Measurements from ENCODE around the gene ZFYVE1. TPM values are rescaled to one million over a fixed set of nuclear protein-coding genes. Genes with fewer than 3 reads are reported as not detected.
A peak's percentile ranks its signal among the peaks of the same experiment; 100 is the strongest.

The ZFYVE1 gene
- total RNA-seq, 1 experiment from 2014 or later: 9.0 TPM

DNA sequence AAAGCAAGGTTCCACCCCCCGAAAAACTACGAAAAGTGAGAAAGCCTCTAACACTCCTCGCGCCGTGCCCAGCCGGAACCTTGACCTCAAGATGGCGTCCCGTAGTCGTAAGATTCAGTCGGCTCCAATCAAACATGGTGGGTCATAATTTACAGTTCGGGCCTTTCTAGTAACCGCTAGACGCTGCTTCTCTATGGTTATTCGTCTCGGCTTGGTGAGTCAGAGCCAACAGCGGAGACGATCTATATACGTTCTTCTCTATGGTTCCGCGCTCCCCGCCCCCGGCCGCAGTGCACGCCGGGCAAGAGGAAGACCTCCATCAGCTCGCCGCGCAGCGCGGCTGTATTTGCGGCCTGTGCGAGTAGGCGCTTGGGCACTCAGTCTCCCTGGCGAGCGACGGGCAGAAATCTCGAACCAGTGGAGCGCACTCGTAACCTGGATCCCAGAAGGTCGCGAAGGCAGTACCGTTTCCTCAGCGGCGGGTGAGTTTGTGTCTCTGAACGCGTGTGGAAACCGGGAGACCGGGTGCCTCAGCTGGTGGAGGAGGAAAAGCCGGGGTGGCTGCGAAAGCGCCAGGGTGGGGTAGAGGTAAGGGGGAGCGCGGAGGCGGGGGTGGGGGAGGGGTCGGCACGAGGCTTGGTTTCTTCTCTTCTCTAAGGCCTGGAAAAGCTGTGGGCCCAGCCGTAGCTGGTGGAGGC lies 31.5 kb upstream of the ZFYVE1 start, which contains the start of gene RBM25:
RBM25 (plus strand) TSS at position 311 of the 698 bp plus-strand sequence. CDS start 13,108 bp downstream, outside the sequence.
- H3K9me2 ChIP-seq (ENCODE audit: insufficient read depth): no peaks in the 10 kb centered on the region
- peaks cover 21% of the 10 kb centered on the region for H3K4me1 ChIP-seq (replicated peaks; ENCODE audit: insufficient read depth)
- peak within 1 kb of the TSS; percentile 90 for H2AFZ ChIP-seq
- ChIA-PET POLR2A (ENCODE audit: unreplicated experiment) (interaction anchor here (0.5 to 1.4 kb wide), 8 partner anchors 31 to 399 kb away, joined by 3 to 10 read pairs (median 4); partner anchors contain the start of gene ZFYVE1), CTCF (interaction anchor here (0.6 kb wide), 2 partner anchors 400 to 745 kb away, joined by 3 to 4 read pairs; partner anchors contain the start of gene NUMB)
- no peaks in the 10 kb centered on the region for H3K27me3 ChIP-seq (ENCODE audit: insufficient read depth, low read depth)
- peaks cover 4% of the 10 kb centered on the region for H3F3A ChIP-seq (ENCODE audit: insufficient read depth, low read depth)
- peak within 1 kb of the TSS; percentile 99 for H3K4me3 ChIP-seq
- H3K4me2 ChIP-seq: peak within 1 kb of the TSS; percentile 89
- H3K27ac ChIP-seq: peak within 1 kb of the TSS; percentile 91
- DNase-seq: peak; percentile 96
- peaks cover 47% of the 10 kb centered on the region for H3K79me2 ChIP-seq (ENCODE audit: low read depth)
- no TSS peak for BruUV-seq (replicated peaks)
- H3K9me3 ChIP-seq (ENCODE audit: insufficient read depth, low read depth): no peaks in the 10 kb centered on the region
- H4K20me1 ChIP-seq (ENCODE audit: insufficient read depth): peaks cover 45% of the 10 kb centered on the region
- peaks cover 17% of the 10 kb centered on the region for H3K36me3 ChIP-seq (ENCODE audit: low read depth)
- intact Hi-C loops (cut with micrococcal nuclease; ENCODE audit: unreplicated experiment): loop anchor here (1.0 to 2.0 kb wide), 3 partner anchors 32 to 131 kb away; partner anchors contain the start of gene ZFYVE1
- TF ChIP-seq CTCF (conservative IDR thresholded peaks at IDR 0.05): no peak
- no peak for TF ChIP-seq EZH2 (IDR thresholded peaks at IDR 0.05; ENCODE audit: low read depth)

- Histone ChIP-seq H3K9me2 (ENCODE audit: insufficient read depth) (no peaks in the 10 kb centered on the region), H3K4me3 (peak overlapping the region; percentile 99), H3K27me3 (ENCODE audit: insufficient read depth, low read depth) (no peaks in the 10 kb centered on the region), H2AFZ (peak overlapping the region; percentile 89), H3K79me2 (ENCODE audit: low read depth) (peaks cover 42% of the 10 kb centered on the region), H3K36me3 (ENCODE audit: low read depth) (peaks cover 16% of the 10 kb centered on the region), H3K9me3 (ENCODE audit: insufficient read depth, low read depth) (no peaks in the 10 kb centered on the region), H3F3A (ENCODE audit: insufficient read depth, low read depth) (peaks cover 4% of the 10 kb centered on the region), H3K4me2 (peak overlapping the region; percentile 88), H3K27ac (peak overlapping the region; percentile 91), H4K20me1 (ENCODE audit: insufficient read depth) (peaks cover 40% of the 10 kb centered on the region), H3K4me1 (replicated peaks; ENCODE audit: insufficient read depth) (peaks cover 21% of the 10 kb centered on the region)
- CTCF ChIA-PET: no interaction called here
- POLR2A ChIA-PET (ENCODE audit: unreplicated experiment): interaction anchor here (0.6 to 1.1 kb wide), 4 partner anchors 31 to 399 kb away, joined by 3 to 6 read pairs (median 4); partner anchors contain the start of gene ZFYVE1
- no peak for DNase-seq
- intact Hi-C loops (cut with micrococcal nuclease; ENCODE audit: unreplicated experiment): loop anchor here (1.0 to 2.0 kb wide), 3 partner anchors 31 to 131 kb away; partner anchors contain the start of gene ZFYVE1
- BruUV-seq (replicated peaks): TSS peak; percentile 90
- TF ChIP-seq CTCF (conservative IDR thresholded peaks at IDR 0.05) (no peak), EZH2 (IDR thresholded peaks at IDR 0.05; ENCODE audit: low read depth) (no peak)
These were observed 31.0 kb upstream of the ZFYVE1 start for GRCh38 chr14:73057944-73058223.

DNA sequence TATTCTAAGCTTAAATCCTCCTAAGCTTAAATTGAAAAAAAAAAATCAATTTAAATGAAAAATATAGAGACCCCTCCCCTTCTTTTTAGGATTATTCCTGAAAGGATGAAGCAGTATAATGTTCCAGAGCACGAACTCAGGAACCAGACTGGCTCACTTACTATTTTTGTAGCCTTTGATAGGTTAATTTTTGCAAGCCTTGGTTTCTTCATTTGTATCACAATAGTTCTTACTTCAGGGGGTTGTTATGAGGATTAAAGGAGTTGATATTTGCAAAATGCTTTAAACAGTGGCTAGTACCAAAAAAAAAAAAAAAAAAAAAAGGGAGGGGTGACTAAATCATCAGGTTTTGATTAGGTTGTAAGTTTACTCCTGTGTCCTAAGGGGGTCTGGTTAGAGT lies 28.3 kb upstream of the ZFYVE1 start:
- BruUV-seq (replicated peaks): no TSS peak
- intact Hi-C loops (cut with micrococcal nuclease; ENCODE audit: unreplicated experiment): no loop called here
- H3K9me2 ChIP-seq (ENCODE audit: insufficient read depth): no peaks in the 10 kb centered on the region
- CTCF ChIA-PET: no interaction called here
- peaks cover 4% of the 10 kb centered on the region; the same call in 1 of the 2 replicates for H3F3A ChIP-seq (ENCODE audit: insufficient read depth, low read depth)
- H3K79me2 ChIP-seq (ENCODE audit: low read depth): peaks cover 16% of the 10 kb centered on the region
- H3K27me3 ChIP-seq (ENCODE audit: insufficient read depth, low read depth): no peaks in the 10 kb centered on the region
- peaks cover 14% of the 10 kb centered on the region for H4K20me1 ChIP-seq (ENCODE audit: insufficient read depth)
- no peak for TF ChIP-seq CTCF (conservative IDR thresholded peaks at IDR 0.05)
- no peak for TF ChIP-seq EZH2 (IDR thresholded peaks at IDR 0.05; ENCODE audit: low read depth)
- H3K27ac ChIP-seq: no peak overlapping the region
- POLR2A ChIA-PET (ENCODE audit: unreplicated experiment): no interaction called here
- no peaks in the 10 kb centered on the region for H3K9me3 ChIP-seq (ENCODE audit: insufficient read depth, low read depth)
- H3K36me3 ChIP-seq (ENCODE audit: low read depth): peaks cover 3% of the 10 kb centered on the region
- no peak for DNase-seq
- H2AFZ ChIP-seq: no peak overlapping the region
- no peak overlapping the region for H3K4me2 ChIP-seq
- peaks cover 11% of the 10 kb centered on the region for H3K4me1 ChIP-seq (replicated peaks; ENCODE audit: insufficient read depth)
- no peak overlapping the region for H3K4me3 ChIP-seq

All from PC-9 (cell line).